ENCODE measurements around the gene ACTN4. TPM values are rescaled to one million over a fixed set of nuclear protein-coding genes. Genes with fewer than 3 reads are reported as not detected.

ACTN4 gene
- total and polyA plus RNA-seq, 2 of the 4 experiments (the other 2 are of a cell fraction) = 541 to 659 TPM

- POLR2A ChIA-PET (ENCODE audit: unreplicated experiment) = no interaction called here
- no peak for ATAC-seq (ENCODE audit: low read depth)
- H4K20me1 ChIP-seq (ENCODE audit: insufficient read depth, low read length) = peaks cover 53% of the 10 kb centered on the region
These were observed 68.1 kb downstream of the ACTN4 start for GRCh38 chr19:38715555-38715954.

More at GRCh38 chr19:38715555-38715954, 68.1 kb downstream of the ACTN4 start:
- Histone ChIP-seq H3K23ac (ENCODE audit: low read depth, low read length) (no peak overlapping the region), H2BK120ac (ENCODE audit: low read depth, low read length) (no peak overlapping the region), H3K27me3 (ENCODE audit: control insufficient read depth, insufficient read depth, low read length) (no peaks in the 10 kb centered on the region), H3K14ac (replicated peaks; ENCODE audit: low read depth, low read length) (no peak overlapping the region), H3K79me1 (ENCODE audit: low read depth in 1 of 2, low read length in 2 of 2) (peaks cover 45 to 87% of the 10 kb centered on the region in 2 experiments), H3K9me1 (ENCODE audit: insufficient read depth, low read length) (peaks cover 26% of the 10 kb centered on the region), H3K4me3 (ENCODE audit: insufficient read depth, low read depth, low read length) (no peak overlapping the region), H3K36me3 (ENCODE audit: control insufficient read depth, insufficient read depth, low read length) (peaks cover 81% of the 10 kb centered on the region), H3K27ac (ENCODE audit: insufficient read depth, low read length) (no peak overlapping the region), H4K5ac (ENCODE audit: low read depth, low read length) (no peak overlapping the region), H4K8ac (ENCODE audit: low read depth in 2 of 2, low read length in 2 of 2) (no peak overlapping the region), H3K18ac (ENCODE audit: low read depth, low read length) (no peak overlapping the region), H2AK5ac (ENCODE audit: low read depth, low read length) (no peak overlapping the region), H3K56ac (ENCODE audit: extremely low read depth, insufficient read depth, low read length) (no peak overlapping the region), H2BK20ac (ENCODE audit: low read depth, low read length) (no peak overlapping the region), H2AK9ac (replicated peaks; ENCODE audit: low read depth, low read length, poor library complexity) (no peak overlapping the region), H3K9ac (ENCODE audit: low read depth, low read length) (no peak overlapping the region), H3K4me1 (ENCODE audit: control insufficient read depth, insufficient read depth, low read length) (peaks cover 36% of the 10 kb centered on the region), H3K9me3 (ENCODE audit: control insufficient read depth, insufficient read depth, low read length) (no peaks in the 10 kb centered on the region), H2BK15ac (ENCODE audit: low read depth, low read length) (no peak overlapping the region), H3K4me2 (ENCODE audit: low read depth, low read length) (no peak overlapping the region), H4K91ac (ENCODE audit: insufficient read depth, low read depth, low read length) (no peak overlapping the region), H3K4ac (ENCODE audit: low read depth, low read length) (no peak overlapping the region), H2BK5ac (ENCODE audit: low read depth, low read length, poor library complexity, severe bottlenecking) (no peak overlapping the region), H2AFZ (replicated peaks; ENCODE audit: low read length, poor library complexity) (no peak overlapping the region)
- CTCF ChIA-PET = no interaction called here
- no peak for DNase-seq
- dilution Hi-C loops (cut with HindIII; ENCODE audit: low sequenced_read_pairs, unreplicated experiment) = no loop called here
- in situ Hi-C loops (cut with MboI; ENCODE audit: low sequenced_read_pairs) = no loop called here
- TF ChIP-seq SMC3 (IDR thresholded peaks at IDR 0.05; ENCODE audit: low read depth, low read length) = no peak
- TF ChIP-seq RFX5 (IDR thresholded peaks at IDR 0.05; ENCODE audit: low read depth, low read length) = no peak
- no peak for TF ChIP-seq MAFK (IDR thresholded peaks at IDR 0.05; ENCODE audit: low read depth, low read length)
- no peak for TF ChIP-seq ELK1 (IDR thresholded peaks at IDR 0.05; ENCODE audit: borderline replicate concordance, low read depth, low read length)
- no peak for TF ChIP-seq NFE2L2 (IDR thresholded peaks at IDR 0.05; ENCODE audit: low read depth, low read length)
- no peak for TF ChIP-seq CTCF (conservative IDR thresholded peaks at IDR 0.05; ENCODE audit: low read depth, low read length)
- no peak for TF ChIP-seq POLR2A (IDR thresholded peaks at IDR 0.05; ENCODE audit: low read depth, low read length)
- no peak for TF ChIP-seq BHLHE40 (IDR thresholded peaks at IDR 0.05; ENCODE audit: low read depth, low read length)
- TF ChIP-seq CEBPB (IDR thresholded peaks at IDR 0.05; ENCODE audit: low read depth, low read length) = no peak
- no peak for TF ChIP-seq RCOR1 (IDR thresholded peaks at IDR 0.05; ENCODE audit: insufficient replicate concordance, low read length)
- BruUV-seq (replicated peaks) = no TSS peak
- intact Hi-C loops (cut with micrococcal nuclease) = no loop called here
- no CpG with 5 or more reads among the region's 3 CpGs for WGBS, 2 experiments (ENCODE audit: extremely low coverage in 2 of 2, insufficient read length in 1 of 2)

Data from IMR-90 (cell line).